Measurements from ENCODE around the gene ADGRV1.
A peak's percentile ranks its signal among the peaks of the same experiment; 100 is the strongest.
"Not testable (repeated sequence)": the region's sequence is repeated elsewhere in the genome, so short reads cannot be mapped to it uniquely, and the experiment has no call there.

ADGRV1 gene

DNA sequence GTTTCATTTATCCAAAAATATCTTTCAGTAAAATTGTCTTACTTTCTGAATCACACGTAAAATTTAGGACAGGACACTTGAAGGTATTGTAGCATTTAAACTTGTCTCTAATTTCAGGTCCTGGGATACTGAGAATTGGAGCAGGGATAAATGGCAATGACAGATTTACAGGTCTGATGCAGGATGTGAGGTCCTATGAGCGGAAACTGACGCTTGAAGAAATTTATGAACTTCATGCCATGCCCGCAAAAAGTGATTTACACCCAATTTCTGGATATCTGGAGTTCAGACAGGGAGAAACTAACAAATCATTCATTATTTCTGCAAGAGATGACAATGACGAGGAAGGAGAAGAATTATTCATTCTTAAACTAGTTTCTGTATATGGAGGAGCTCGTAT is 99.2 kb downstream of the ADGRV1 start:
- Histone ChIP-seq H3K4me3 (no peak overlapping the region), H3K27me3 (ENCODE audit: low read depth) (no peaks in the 10 kb centered on the region), H3K9me3 (no peaks in the 10 kb centered on the region), H3K4me1 (no peaks in the 10 kb centered on the region), H3K36me3 (replicated peaks) (peaks cover 21% of the 10 kb centered on the region)
- no peak for DNase-seq (ENCODE audit: low spot score in 2 of 2)
- in situ Hi-C loops (cut with MboI; ENCODE audit: low sequenced_read_pairs) = no loop called here

- Histone ChIP-seq H3K36me3 (replicated peaks) (peaks cover 14% of the 10 kb centered on the region), H3K4me1 (no peaks in the 10 kb centered on the region), H3K4me3 (no peak overlapping the region), H3K27me3 (ENCODE audit: low read depth) (no peaks in the 10 kb centered on the region), H3K9me3 (no peaks in the 10 kb centered on the region)
- in situ Hi-C loops (cut with MboI; ENCODE audit: low sequenced_read_pairs) = no loop called here
- DNase-seq (ENCODE audit: low spot score in 2 of 2) = no peak
Observed at GRCh38 chr5:90658620-90659019, 100.0 kb downstream of the ADGRV1 start.

DNA sequence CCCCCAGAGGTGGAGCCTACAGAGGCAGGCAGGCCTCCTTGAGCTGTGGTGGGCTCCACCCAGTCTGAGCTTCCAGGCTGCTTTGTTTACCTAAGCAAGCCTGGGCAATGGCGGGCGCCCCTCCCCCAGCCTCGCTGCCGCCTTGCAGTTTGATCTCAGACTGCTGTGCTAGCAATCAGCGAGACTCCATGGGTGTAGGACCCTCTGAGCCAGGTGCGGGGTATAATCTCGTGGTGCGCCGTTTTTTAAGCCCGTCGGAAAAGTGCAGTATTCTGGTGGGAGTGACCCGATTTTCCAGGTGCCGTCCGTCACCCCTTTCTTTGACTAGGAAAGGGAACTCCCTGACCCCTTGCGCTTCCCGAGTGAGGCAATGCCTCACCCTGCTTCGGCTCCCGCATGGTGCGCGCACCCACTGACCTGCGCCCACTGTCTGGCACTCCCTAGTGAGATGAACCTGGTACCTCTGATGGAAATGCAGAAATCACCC is 109.5 kb downstream of the ADGRV1 start:
- H3K27me3 ChIP-seq (ENCODE audit: low read depth); H3K9me3 ChIP-seq; DNase-seq (ENCODE audit: low spot score in 2 of 2); in situ Hi-C loops (cut with MboI; ENCODE audit: low sequenced_read_pairs); H3K36me3 ChIP-seq (replicated peaks); H3K4me3 ChIP-seq: not testable (repeated sequence)
- H3K4me1 ChIP-seq = peaks cover 16% of the 10 kb centered on the region

DNA sequence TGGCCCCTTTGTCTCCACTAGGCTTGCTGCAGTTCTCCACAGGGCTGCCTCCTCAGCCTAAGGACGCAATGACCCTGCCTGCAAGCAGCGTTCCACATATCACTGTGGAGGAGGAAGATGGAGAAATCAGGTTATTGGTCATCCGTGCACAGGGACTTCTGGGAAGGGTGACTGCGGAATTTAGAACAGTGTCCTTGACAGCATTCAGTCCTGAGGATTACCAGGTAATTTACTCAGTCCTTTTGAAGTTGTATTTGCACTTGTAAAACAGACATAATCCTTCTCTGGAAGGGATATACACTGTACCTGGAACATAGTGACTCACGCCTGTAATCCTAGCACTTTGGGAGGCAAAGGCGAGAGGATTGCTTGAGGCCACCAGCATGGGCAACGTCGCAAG is 116.6 kb downstream of the ADGRV1 start:
- Histone ChIP-seq H3K4me1 (peaks cover 41% of the 10 kb centered on the region), H3K4me3 (no peak overlapping the region), H3K36me3 (replicated peaks) (peaks cover 3% of the 10 kb centered on the region; the same call in 1 of the 2 replicates), H3K9me3 (no peaks in the 10 kb centered on the region), H3K27me3 (ENCODE audit: low read depth) (no peaks in the 10 kb centered on the region)
- peak; percentile 86 to 100 for DNase-seq (ENCODE audit: low spot score in 2 of 2)
- in situ Hi-C loops (cut with MboI; ENCODE audit: low sequenced_read_pairs) = no loop called here

GRCh38 chr5:90680921-90681563 is 122.4 kb downstream of the ADGRV1 start:
- Histone ChIP-seq H3K9me3 (no peaks in the 10 kb centered on the region), H3K27me3 (ENCODE audit: low read depth) (no peaks in the 10 kb centered on the region), H3K36me3 (replicated peaks) (peaks cover 22% of the 10 kb centered on the region), H3K4me1 (peaks cover 40% of the 10 kb centered on the region), H3K4me3 (peak overlapping the region; percentile 32)
- in situ Hi-C loops (cut with MboI; ENCODE audit: low sequenced_read_pairs) = no loop called here
- DNase-seq (ENCODE audit: low spot score in 2 of 2) = peak; percentile 74 to 99

DNA sequence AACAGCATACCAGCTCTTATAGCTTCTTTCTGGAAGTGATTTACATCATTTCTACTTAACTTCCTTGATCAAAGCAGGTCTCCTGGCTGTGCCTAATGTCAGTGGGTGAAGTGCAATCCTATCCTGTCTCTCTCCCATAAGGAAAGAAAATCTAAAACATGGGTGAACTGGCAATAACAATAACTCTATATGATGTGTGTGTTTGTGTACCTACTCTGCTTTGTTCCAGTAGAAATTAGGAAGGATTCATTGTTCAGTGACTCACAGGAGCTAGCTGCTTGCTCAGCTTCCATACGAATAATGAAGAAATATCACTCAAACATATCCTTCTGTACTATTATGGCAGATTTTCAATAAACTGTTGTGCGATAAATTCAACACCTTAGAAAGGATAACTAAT is 123.7 kb downstream of the ADGRV1 start:
- Histone ChIP-seq H3K4me1 (peaks cover 39% of the 10 kb centered on the region), H3K4me3 (peak overlapping the region; percentile 32), H3K9me3 (no peaks in the 10 kb centered on the region), H3K36me3 (replicated peaks) (peaks cover 31% of the 10 kb centered on the region), H3K27me3 (ENCODE audit: low read depth) (no peaks in the 10 kb centered on the region)
- in situ Hi-C loops (cut with MboI; ENCODE audit: low sequenced_read_pairs) = no loop called here
- DNase-seq (ENCODE audit: low spot score in 2 of 2) = peak; percentile 11 to 67

- in situ Hi-C loops (cut with MboI; ENCODE audit: low sequenced_read_pairs) = no loop called here
- Histone ChIP-seq H3K27me3 (ENCODE audit: low read depth) (no peaks in the 10 kb centered on the region), H3K4me3 (no peak overlapping the region), H3K36me3 (replicated peaks) (peaks cover 44% of the 10 kb centered on the region), H3K4me1 (peaks cover 27% of the 10 kb centered on the region), H3K9me3 (no peaks in the 10 kb centered on the region)
- DNase-seq (ENCODE audit: low spot score in 2 of 2) = no peak
Observed at GRCh38 chr5:90685425-90686022, 126.9 kb downstream of the ADGRV1 start.

DNA sequence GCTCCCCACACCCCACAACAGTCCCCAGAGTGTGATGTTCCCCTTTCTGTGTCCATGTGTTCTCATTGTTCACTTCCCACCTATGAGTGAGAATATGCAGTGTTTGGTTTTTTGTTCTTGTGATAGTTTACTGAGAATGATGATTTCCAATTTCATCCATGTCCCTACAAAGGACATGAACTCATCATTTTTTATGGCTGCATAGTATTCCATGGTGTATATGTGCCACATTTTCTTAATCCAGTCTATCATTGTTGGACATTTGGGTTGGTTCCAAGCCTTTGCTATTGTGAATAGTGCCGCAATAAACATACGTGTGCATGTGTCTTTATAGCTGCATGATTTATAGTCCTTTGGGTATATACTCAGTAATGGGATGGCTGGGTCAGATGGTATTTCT is 127.8 kb downstream of the ADGRV1 start:
- peaks cover 23% of the 10 kb centered on the region for H3K4me1 ChIP-seq
- H3K9me3 ChIP-seq; H3K27me3 ChIP-seq (ENCODE audit: low read depth); H3K4me3 ChIP-seq; DNase-seq (ENCODE audit: low spot score in 2 of 2); in situ Hi-C loops (cut with MboI; ENCODE audit: low sequenced_read_pairs): not testable (repeated sequence)
- peaks cover 50% of the 10 kb centered on the region for H3K36me3 ChIP-seq (replicated peaks)

- H3K4me3 ChIP-seq; in situ Hi-C loops (cut with MboI; ENCODE audit: low sequenced_read_pairs); H3K9me3 ChIP-seq; DNase-seq (ENCODE audit: low spot score in 2 of 2); H3K27me3 ChIP-seq (ENCODE audit: low read depth): not testable (repeated sequence)
- H3K4me1 ChIP-seq = peaks cover 19% of the 10 kb centered on the region
- H3K36me3 ChIP-seq (replicated peaks) = peaks cover 54% of the 10 kb centered on the region
Observed at GRCh38 chr5:90687458-90687857, 128.9 kb downstream of the ADGRV1 start.

- Histone ChIP-seq H3K27me3 (ENCODE audit: low read depth) (no peaks in the 10 kb centered on the region), H3K4me3 (no peak overlapping the region), H3K9me3 (no peaks in the 10 kb centered on the region), H3K4me1 (peaks cover 8% of the 10 kb centered on the region), H3K36me3 (replicated peaks) (peaks cover 50% of the 10 kb centered on the region)
- in situ Hi-C loops (cut with MboI; ENCODE audit: low sequenced_read_pairs) = no loop called here
- DNase-seq (ENCODE audit: low spot score in 2 of 2) = peak in 1 of 2 experiments; percentile 36
Observed at GRCh38 chr5:90689064-90689463, 130.5 kb downstream of the ADGRV1 start.

DNA sequence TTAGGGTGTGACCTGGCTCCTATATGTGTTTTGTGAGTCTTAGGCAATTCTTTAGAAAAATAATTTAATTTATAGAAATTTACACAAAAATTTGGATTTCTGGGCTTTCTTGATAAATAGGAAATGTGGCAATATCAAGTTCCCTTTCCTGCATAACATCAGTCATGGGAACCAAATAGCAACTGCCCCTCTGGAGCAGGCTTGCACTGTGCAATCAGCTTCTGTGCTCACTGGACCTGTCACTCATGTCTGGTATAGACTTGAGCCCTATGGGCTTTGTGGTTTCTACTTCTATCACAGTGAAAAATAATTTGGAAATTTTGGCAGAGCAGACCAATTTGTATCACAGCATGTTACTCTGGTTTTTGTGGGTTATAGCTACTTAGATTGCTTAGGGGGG is 131.7 kb downstream of the ADGRV1 start:
- no peak for DNase-seq (ENCODE audit: low spot score in 2 of 2)
- no peak overlapping the region for H3K4me3 ChIP-seq
- H3K36me3 ChIP-seq (replicated peaks) = peaks cover 53% of the 10 kb centered on the region
- H3K4me1 ChIP-seq = no peaks in the 10 kb centered on the region; the same call in 1 of the 2 replicates
- no peaks in the 10 kb centered on the region for H3K9me3 ChIP-seq
- H3K27me3 ChIP-seq (ENCODE audit: low read depth) = no peaks in the 10 kb centered on the region
- in situ Hi-C loops (cut with MboI; ENCODE audit: low sequenced_read_pairs) = no loop called here

DNA sequence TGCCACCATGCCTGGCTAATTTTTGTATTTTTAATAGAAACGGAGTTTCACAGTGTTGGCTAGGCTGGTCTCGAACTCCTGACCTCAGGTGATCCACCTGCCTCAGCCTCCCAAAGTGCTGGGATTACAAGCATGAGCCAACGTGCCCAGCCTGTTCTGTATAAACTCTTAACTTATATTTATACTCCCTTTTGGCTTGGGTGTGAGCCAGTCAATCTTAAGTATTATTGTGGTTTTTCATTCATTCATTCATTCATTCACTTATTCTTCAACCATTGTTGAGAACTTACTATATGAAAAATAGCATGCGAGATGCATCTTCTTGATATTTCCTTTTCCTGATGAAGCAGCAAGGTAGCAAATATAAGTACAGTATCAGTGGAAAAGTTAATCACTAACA is 132.9 kb downstream of the ADGRV1 start:
- H3K36me3 ChIP-seq (replicated peaks) = peaks cover 43% of the 10 kb centered on the region
- no peak for DNase-seq (ENCODE audit: low spot score in 2 of 2)
- in situ Hi-C loops (cut with MboI; ENCODE audit: low sequenced_read_pairs) = no loop called here
- no peaks in the 10 kb centered on the region for H3K27me3 ChIP-seq (ENCODE audit: low read depth)
- peaks cover 12% of the 10 kb centered on the region for H3K4me1 ChIP-seq
- H3K4me3 ChIP-seq = no peak overlapping the region
- no peaks in the 10 kb centered on the region for H3K9me3 ChIP-seq

DNA sequence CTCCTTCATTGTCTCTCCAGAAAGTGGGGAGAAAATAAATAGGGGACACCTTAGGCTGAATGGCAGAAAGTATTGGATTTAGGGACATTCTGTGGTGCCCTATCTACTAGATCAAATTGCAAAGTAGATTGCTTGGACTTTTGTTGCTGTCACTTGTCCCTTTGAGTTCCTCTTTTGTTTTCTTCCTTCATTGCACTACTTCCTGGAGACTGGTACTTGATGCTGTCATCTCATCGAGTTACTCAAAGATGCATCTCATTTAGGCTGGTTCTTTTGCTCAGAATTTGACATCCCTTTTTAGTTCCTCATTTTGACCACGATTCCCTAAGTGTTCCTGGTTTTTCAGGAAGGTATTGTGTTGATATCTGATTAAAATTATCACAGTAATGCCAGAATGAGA is 137.6 kb downstream of the ADGRV1 start:
- peaks cover 46% of the 10 kb centered on the region for H3K4me1 ChIP-seq
- in situ Hi-C loops (cut with MboI; ENCODE audit: low sequenced_read_pairs) = no loop called here
- no peaks in the 10 kb centered on the region for H3K9me3 ChIP-seq
- peaks cover 20% of the 10 kb centered on the region for H3K36me3 ChIP-seq (replicated peaks)
- no peak for DNase-seq (ENCODE audit: low spot score in 2 of 2)
- H3K27me3 ChIP-seq (ENCODE audit: low read depth) = no peaks in the 10 kb centered on the region
- no peak overlapping the region for H3K4me3 ChIP-seq

DNA sequence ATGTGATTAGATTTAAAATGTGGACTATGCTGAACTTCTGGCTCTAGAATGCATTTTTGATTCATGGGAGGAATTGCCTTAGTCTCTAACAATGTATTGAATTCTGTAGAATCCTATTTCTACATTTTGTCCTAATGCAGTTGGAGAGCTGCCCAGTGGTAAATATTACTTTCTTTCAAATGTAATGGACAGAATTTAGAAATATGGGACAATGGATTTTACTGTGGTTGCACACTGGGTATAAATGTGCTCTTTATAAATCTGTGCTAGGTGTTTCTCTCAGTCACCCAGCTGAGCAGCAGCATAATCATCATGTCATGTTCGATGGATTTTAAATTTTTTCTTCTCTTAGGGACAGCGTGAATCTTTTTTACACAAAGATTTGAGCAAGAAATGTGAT is 141.7 kb downstream of the ADGRV1 start:
- in situ Hi-C loops (cut with MboI; ENCODE audit: low sequenced_read_pairs) = no loop called here

More for the DNA sequence above, 141.7 kb downstream of the ADGRV1 start:
- peaks cover 51% of the 10 kb centered on the region for H3K4me1 ChIP-seq
- H3K36me3 ChIP-seq (replicated peaks) = peaks cover 16% of the 10 kb centered on the region
- DNase-seq (ENCODE audit: low spot score in 2 of 2) = peak in 1 of 2 experiments; percentile 18
- no peaks in the 10 kb centered on the region for H3K9me3 ChIP-seq
- no peaks in the 10 kb centered on the region for H3K27me3 ChIP-seq (ENCODE audit: low read depth)
- no peak overlapping the region for H3K4me3 ChIP-seq
